Endodermal cell (in vitro differentiated cells): ENCODE measurements around the gene SCNN1A. TPM values are rescaled to one million over a fixed set of nuclear protein-coding genes. Genes with fewer than 3 reads are reported as not detected.

Experiments used
- DNase-seq: peaks from one replicate; pipeline ENCODE4 v3.0.0-alpha.2; 2017
- H3K27ac ChIP-seq: 2 replicates; pipeline ENCODE4 v1.5.1; 2013; ENCODE audit warnings: mild to moderate bottlenecking, low read depth, low read length, moderate library complexity
- H3K27me3 ChIP-seq: 2 replicates; pipeline ENCODE4 v1.6.1; 2013; ENCODE audit warnings: mild to moderate bottlenecking, low read length, moderate library complexity; ENCODE audit not compliant: insufficient read depth, control insufficient read depth, poor library complexity, severe bottlenecking
- H3K36me3 ChIP-seq: 2 replicates; pipeline ENCODE4 v1.7.0; 2013; ENCODE audit warnings: mild to moderate bottlenecking, low read length, moderate library complexity; ENCODE audit not compliant: control insufficient read depth, insufficient read depth
- H3K4me1 ChIP-seq: one replicate; pipeline ENCODE4 v1.7.0; 2013; ENCODE audit warnings: low read length; ENCODE audit not compliant: control insufficient read depth, insufficient read depth
- H3K4me3 ChIP-seq: 2 replicates; pipeline ENCODE4 v1.5.1; 2013; ENCODE audit warnings: mild to moderate bottlenecking, low read length, moderate library complexity
- H3K9ac ChIP-seq: 2 replicates; pipeline ENCODE4 v1.6.1; 2013; ENCODE audit warnings: mild to moderate bottlenecking, low read length, moderate library complexity; ENCODE audit not compliant: poor library complexity, severe bottlenecking; ENCODE audit errors: extremely low read depth
- H3K9me3 ChIP-seq: 2 replicates; pipeline ENCODE4 v1.6.1; 2013; ENCODE audit warnings: mild to moderate bottlenecking, low read length, moderate library complexity; ENCODE audit not compliant: control insufficient read depth
- H3K27ac Mint-ChIP-seq: 2 replicates; pipeline ENCODE4 v1.8.0; 2020; ENCODE audit warnings: mixed read lengths
- H3K27me3 Mint-ChIP-seq: 2 replicates; pipeline ENCODE4 v1.8.0; 2021; ENCODE audit warnings: mild to moderate bottlenecking, mixed read lengths; ENCODE audit not compliant: insufficient read depth
- H3K36me3 Mint-ChIP-seq: 2 replicates; pipeline ENCODE4 v1.8.0; 2020; ENCODE audit warnings: low read depth, mixed read lengths
- H3K4me1 Mint-ChIP-seq: 2 replicates; pipeline ENCODE4 v1.8.0; 2020; ENCODE audit warnings: mixed read lengths
- H3K4me3 Mint-ChIP-seq: 2 replicates; pipeline ENCODE4 v1.8.0; 2020; ENCODE audit warnings: mild to moderate bottlenecking, moderate library complexity, mixed read lengths
- H3K9me3 Mint-ChIP-seq: 2 replicates; pipeline ENCODE4 v1.8.0; 2020; ENCODE audit warnings: mild to moderate bottlenecking, mixed read lengths
- WGBS, 2 experiments: methylation state at CpG; one replicate each; pipeline versions ENCODE4 v1.1.5 to v1.1.7; 2013; ENCODE audit warnings: missing lambda C conversion rate in 2 of 2, mixed read lengths in 1 of 2; ENCODE audit not compliant: insufficient coverage in 1 of 2, insufficient read length in 1 of 2; 5-methylcytosine and 5-hydroxymethylcytosine counted together
- long read RNA-seq, 4 experiments: library from polyadenylated mRNA in 2 of 4; library from RNA in 1 of 4; library from capped mRNA in 1 of 4; stranded (forward) in 3 of 4; unstranded in 1 of 4; transcript quantifications; one replicate each; pipeline ENCODE4 v2.0.0, GENCODE V29; 2020 to 2021; ENCODE audit warnings: inconsistent platforms in 1 of 4
- polyA plus RNA-seq, 2 experiments: library from polyadenylated mRNA; stranded (reverse); fragments of 50-300 nt; gene quantifications; one replicate each; pipeline ENCODE4 v1.2.3, GENCODE V29; 2013
- total RNA-seq, 2 donors: library from RNA; stranded (reverse); fragmentation: NEBNext Ultra II Directional in 1 of 2; extraction: Animal tissue kit (Norgen Biotek cat#: 25700) in 1 of 2; gene quantifications; 2 replicates in 1 of 2; 3 replicates in 1 of 2; pipeline ENCODE4 v1.2.1, GENCODE V29; 2021
- TF ChIP-seq, protein P1 (sequence below): fragments of 200-600 bp; sonication (generic); conservative IDR thresholded peaks from 2 replicates; pipeline ENCODE4 v1.5.0; 2021; ENCODE audit warnings: antibody characterized with exemption, mild to moderate bottlenecking

The SCNN1A gene
- total RNA-seq, result 10 to 100 TPM; 32.1 to 87.7 TPM
- 9.0 TPM for polyA plus RNA-seq (2013, experiment 1 of 2)
- polyA plus RNA-seq (2013, experiment 2 of 2), result 4.3 TPM
- long read RNA-seq, experiment 1, partial matches to known transcripts, result 0 of 8 reads
- long read RNA-seq, experiment 1, other reads (novel, unspliced or antisense), result 5 of 8 reads
- long read RNA-seq, experiment 2, transcript SCNN1A-203 (12 exons, 3,481 nt), result major isoform, 5 of 21 reads
- long read RNA-seq, experiment 2, transcript SCNN1A-201 (13 exons, 3,135 nt), result major isoform, 5 of 21 reads
- long read RNA-seq, experiment 2, partial matches to known transcripts, result 6 of 21 reads
- long read RNA-seq, experiment 2, other reads (novel, unspliced or antisense), result 5 of 21 reads
- long read RNA-seq, experiment 3, transcript SCNN1A-203 (12 exons, 3,481 nt), result major isoform, 12 of 64 reads
- long read RNA-seq, experiment 3, transcript SCNN1A-201 (13 exons, 3,135 nt), result minor isoform, 8 of 64 reads
- long read RNA-seq, experiment 3, partial matches to known transcripts, result 28 of 64 reads
- long read RNA-seq, experiment 3, other reads (novel, unspliced or antisense), result 15 of 64 reads
- long read RNA-seq, experiment 4, partial matches to known transcripts, result 0 of 5 reads
- long read RNA-seq, experiment 4, other reads (novel, unspliced or antisense), result 1 of 5 reads

DNA sequence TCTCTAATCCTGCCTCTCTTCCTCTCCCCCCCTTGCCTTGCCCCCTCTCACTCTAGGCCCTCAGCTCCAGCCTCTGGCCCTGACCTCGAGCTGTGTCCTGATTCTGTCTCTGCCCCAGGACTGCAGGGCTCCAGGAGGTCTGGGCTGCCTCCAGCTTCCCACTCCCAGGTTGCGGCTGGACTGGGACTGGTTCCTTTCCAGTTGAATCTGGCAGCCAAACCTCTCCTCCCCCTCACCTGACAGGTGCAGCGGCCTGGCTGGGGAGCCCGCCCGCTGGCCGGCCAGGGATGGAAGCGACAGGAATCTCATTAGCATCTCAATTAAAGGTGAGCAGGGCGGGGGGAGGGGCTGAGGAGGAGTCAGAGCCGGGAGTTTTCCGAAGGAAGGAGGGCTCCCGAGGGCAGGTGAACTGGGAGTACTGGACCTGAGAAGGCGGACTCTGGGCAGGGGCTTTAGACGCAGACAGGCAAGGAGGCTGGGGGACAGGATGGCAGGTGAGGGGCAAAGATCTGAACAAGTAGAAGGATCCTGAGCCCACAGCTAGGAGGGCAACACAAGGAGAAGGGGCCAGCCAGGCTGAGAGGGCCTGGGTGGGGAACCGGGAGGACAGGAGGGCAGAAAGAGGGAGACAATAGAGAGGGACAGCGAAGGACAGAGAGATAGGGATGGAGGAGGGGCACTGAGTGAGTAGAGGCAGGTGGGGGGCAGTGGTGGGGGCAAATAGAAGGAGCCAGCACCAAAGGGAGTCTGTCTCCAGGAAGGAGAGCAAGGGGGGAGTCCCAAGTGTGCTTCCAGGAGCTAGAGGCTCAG lies at the start of gene SCNN1A:
Gene SCNN1A (minus strand): TSS at position 295 of the 810 bp plus-strand sequence. CDS start 780 bp downstream, outside the sequence.
- TF ChIP-seq, protein P1, sequence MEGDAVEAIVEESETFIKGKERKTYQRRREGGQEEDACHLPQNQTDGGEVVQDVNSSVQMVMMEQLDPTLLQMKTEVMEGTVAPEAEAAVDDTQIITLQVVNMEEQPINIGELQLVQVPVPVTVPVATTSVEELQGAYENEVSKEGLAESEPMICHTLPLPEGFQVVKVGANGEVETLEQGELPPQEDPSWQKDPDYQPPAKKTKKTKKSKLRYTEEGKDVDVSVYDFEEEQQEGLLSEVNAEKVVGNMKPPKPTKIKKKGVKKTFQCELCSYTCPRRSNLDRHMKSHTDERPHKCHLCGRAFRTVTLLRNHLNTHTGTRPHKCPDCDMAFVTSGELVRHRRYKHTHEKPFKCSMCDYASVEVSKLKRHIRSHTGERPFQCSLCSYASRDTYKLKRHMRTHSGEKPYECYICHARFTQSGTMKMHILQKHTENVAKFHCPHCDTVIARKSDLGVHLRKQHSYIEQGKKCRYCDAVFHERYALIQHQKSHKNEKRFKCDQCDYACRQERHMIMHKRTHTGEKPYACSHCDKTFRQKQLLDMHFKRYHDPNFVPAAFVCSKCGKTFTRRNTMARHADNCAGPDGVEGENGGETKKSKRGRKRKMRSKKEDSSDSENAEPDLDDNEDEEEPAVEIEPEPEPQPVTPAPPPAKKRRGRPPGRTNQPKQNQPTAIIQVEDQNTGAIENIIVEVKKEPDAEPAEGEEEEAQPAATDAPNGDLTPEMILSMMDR, result no peak
- Histone ChIP-seq H3K36me3 (no peaks in the 10 kb centered on the region), H3K9ac (peak within 1 kb of the TSS; percentile 64), H3K4me3 (peak within 1 kb of the TSS; percentile 74), H3K27me3 (no peaks in the 10 kb centered on the region), H3K9me3 (no peaks in the 10 kb centered on the region), H3K27ac (peak within 1 kb of the TSS; percentile 72), H3K4me1 (peaks cover 36% of the 10 kb centered on the region)
- 9 to 16% methylated on average over 8 to 15 of the region's 15 CpGs for WGBS, 2 experiments
- Mint-ChIP-seq H3K27ac (peak within 1 kb of the TSS; percentile 97), H3K4me1 (peaks cover 77% of the 10 kb centered on the region), H3K36me3 (peaks cover 2% of the 10 kb centered on the region), H3K27me3 (peaks cover 10% of the 10 kb centered on the region), H3K4me3 (peak within 1 kb of the TSS; percentile 58), H3K9me3 (no peaks in the 10 kb centered on the region)
- DNase-seq, result peak; percentile 99

DNA sequence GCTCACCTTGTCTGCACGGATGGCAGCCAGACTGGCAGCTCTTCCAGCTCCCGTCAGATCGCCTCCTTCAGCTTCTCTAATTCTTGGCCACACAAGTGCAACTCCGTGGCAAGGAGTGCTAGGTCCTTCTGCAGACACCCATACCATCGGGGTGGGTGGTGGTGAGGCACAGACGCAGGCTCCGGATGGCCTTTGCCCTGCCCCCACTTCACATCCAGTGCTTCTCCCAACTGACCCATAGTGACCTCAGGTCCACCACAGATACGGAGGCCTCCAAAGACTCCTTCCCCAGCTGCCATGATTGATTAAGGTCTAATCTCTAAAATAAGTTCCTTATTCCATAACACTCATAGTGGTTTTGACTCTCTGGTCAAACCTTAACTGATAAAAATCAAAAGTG lies 49.5 kb upstream of the SCNN1A start:
- Mint-ChIP-seq H3K27me3 (no peaks in the 10 kb centered on the region), H3K36me3 (no peaks in the 10 kb centered on the region), H3K4me1 (no peaks in the 10 kb centered on the region), H3K9me3 (no peaks in the 10 kb centered on the region), H3K27ac (no peak overlapping the region), H3K4me3 (no peak overlapping the region)
- Histone ChIP-seq H3K9ac (no peak overlapping the region), H3K4me3 (no peak overlapping the region), H3K36me3 (no peaks in the 10 kb centered on the region), H3K27me3 (no peaks in the 10 kb centered on the region), H3K27ac (no peak overlapping the region), H3K4me1 (no peaks in the 10 kb centered on the region), H3K9me3 (no peaks in the 10 kb centered on the region)
- TF ChIP-seq, protein P1, result no peak
- DNase-seq, result no peak
- 83 to 94% methylated on average over 7 to 8 of the region's 8 CpGs for whole genome bisulfite sequencing, 2 experiments

DNA sequence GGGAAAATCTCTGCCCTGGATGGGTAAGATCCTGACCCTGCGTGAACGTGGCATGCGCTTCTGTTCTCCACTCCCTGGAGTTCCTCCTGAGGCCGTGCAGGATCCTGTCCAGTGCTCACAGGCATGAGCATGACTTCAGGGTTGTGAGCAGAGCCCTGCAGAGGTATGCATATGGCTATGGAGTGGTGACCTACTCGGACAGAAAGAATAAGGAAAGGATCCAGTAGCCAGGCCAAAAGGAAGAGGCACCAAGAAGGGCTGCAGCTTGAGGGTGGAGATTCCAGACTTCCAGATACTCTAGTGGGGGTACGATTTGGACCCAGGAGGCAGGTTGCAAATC lies 48.6 kb upstream of the SCNN1A start:
- TF ChIP-seq, protein P1, result no peak
- Mint-ChIP-seq H3K4me1 (no peaks in the 10 kb centered on the region), H3K27ac (no peak overlapping the region), H3K27me3 (no peaks in the 10 kb centered on the region), H3K36me3 (no peaks in the 10 kb centered on the region), H3K4me3 (no peak overlapping the region), H3K9me3 (no peaks in the 10 kb centered on the region)
- WGBS, 2 experiments, result 86 to 95% methylated on average over 3 to 6 of the region's 6 CpGs
- H3K4me1 ChIP-seq, result no peaks in the 10 kb centered on the region
- no peaks in the 10 kb centered on the region for H3K9me3 ChIP-seq
- no peaks in the 10 kb centered on the region for H3K36me3 ChIP-seq
- H3K27ac ChIP-seq, result no peak overlapping the region
- no peaks in the 10 kb centered on the region for H3K27me3 ChIP-seq
- DNase-seq, result no peak
- no peak overlapping the region for H3K9ac ChIP-seq
- H3K4me3 ChIP-seq, result no peak overlapping the region
